ENCODE measurements around the gene HSPG2.

HSPG2 gene

GRCh38 chr1:21873761-21874160 lies 63.3 kb downstream of the HSPG2 start:
- Histone ChIP-seq H3K27ac (replicated peaks) (no peak overlapping the region), H3K4me3 (replicated peaks; ENCODE audit: insufficient read depth, low read length) (no peak overlapping the region), H3K27me3 (ENCODE audit: insufficient read depth, poor library complexity, severe bottlenecking) (no peaks in the 10 kb centered on the region)
- no peak for DNase-seq (ENCODE audit: low read depth in 1 of 2, low spot score in 1 of 2)
- no peak for TF ChIP-seq SPI1 (IDR thresholded peaks at IDR 0.05; ENCODE audit: borderline replicate concordance, low read depth)
- no peak for TF ChIP-seq GABPA (IDR thresholded peaks at IDR 0.05; ENCODE audit: low read depth)
- TF ChIP-seq REST (IDR thresholded peaks at IDR 0.05; ENCODE audit: insufficient replicate concordance, low read depth), result no peak
- no peak for TF ChIP-seq POLR2AphosphoS5 (IDR thresholded peaks at IDR 0.05; ENCODE audit: low read depth)
- TF ChIP-seq CTCF (IDR thresholded peaks at IDR 0.05; ENCODE audit: insufficient read depth, low read length), result no peak

- DNase-seq (ENCODE audit: low read depth in 1 of 2, low spot score in 1 of 2), result no peak
- H3K27me3 ChIP-seq (ENCODE audit: insufficient read depth, poor library complexity, severe bottlenecking), result no peaks in the 10 kb centered on the region
- H3K27ac ChIP-seq (replicated peaks), result no peak overlapping the region
Observed at GRCh38 chr1:21873174-21873573, 63.9 kb downstream of the HSPG2 start.

GRCh38 chr1:21872445-21873079 lies 64.5 kb downstream of the HSPG2 start:
- no peaks in the 10 kb centered on the region for H3K27me3 ChIP-seq (ENCODE audit: insufficient read depth, poor library complexity, severe bottlenecking)
- TF ChIP-seq SPI1 (IDR thresholded peaks at IDR 0.05; ENCODE audit: borderline replicate concordance, low read depth) (no peak), GABPA (IDR thresholded peaks at IDR 0.05; ENCODE audit: low read depth) (no peak), CTCF (IDR thresholded peaks at IDR 0.05; ENCODE audit: insufficient read depth, low read length) (no peak), REST (IDR thresholded peaks at IDR 0.05; ENCODE audit: insufficient replicate concordance, low read depth) (no peak), POLR2AphosphoS5 (IDR thresholded peaks at IDR 0.05; ENCODE audit: low read depth) (no peak)
- H3K27ac ChIP-seq (replicated peaks), result no peak overlapping the region
- DNase-seq (ENCODE audit: low read depth in 1 of 2, low spot score in 1 of 2), result no peak
- no peak overlapping the region for H3K4me3 ChIP-seq (replicated peaks; ENCODE audit: insufficient read depth, low read length)

More at GRCh38 chr1:21873174-21873573, 63.9 kb downstream of the HSPG2 start:
- no peak overlapping the region for H3K4me3 ChIP-seq (replicated peaks; ENCODE audit: insufficient read depth, low read length)
- TF ChIP-seq CTCF (IDR thresholded peaks at IDR 0.05; ENCODE audit: insufficient read depth, low read length), result no peak

- no peaks in the 10 kb centered on the region for H3K27me3 ChIP-seq (ENCODE audit: insufficient read depth, poor library complexity, severe bottlenecking)
- TF ChIP-seq POLR2AphosphoS5 (IDR thresholded peaks at IDR 0.05; ENCODE audit: low read depth) (no peak), GABPA (IDR thresholded peaks at IDR 0.05; ENCODE audit: low read depth) (no peak), SPI1 (IDR thresholded peaks at IDR 0.05; ENCODE audit: borderline replicate concordance, low read depth) (no peak), CTCF (IDR thresholded peaks at IDR 0.05; ENCODE audit: insufficient read depth, low read length) (no peak), REST (IDR thresholded peaks at IDR 0.05; ENCODE audit: insufficient replicate concordance, low read depth) (no peak)
- H3K27ac ChIP-seq (replicated peaks), result no peak overlapping the region
- no peak for DNase-seq (ENCODE audit: low read depth in 1 of 2, low spot score in 1 of 2)
- H3K4me3 ChIP-seq (replicated peaks; ENCODE audit: insufficient read depth, low read length), result no peak overlapping the region
Observed at GRCh38 chr1:21871943-21872342, 65.2 kb downstream of the HSPG2 start.
